Neural cell (in vitro differentiated cells): ENCODE data around the gene IL17RC. TPM values are rescaled to one million over a fixed set of nuclear protein-coding genes. Genes with fewer than 3 reads are reported as not detected.

Source experiments
- H2AFZ ChIP-seq: fragments of 200-600, 300-800 bp; sonication (generic), shearing (Covaris generic); 2 replicates; pipeline ENCODE4 v1.6.0; 2014; ENCODE audit warnings: low read depth, mild to moderate bottlenecking, antibody characterized with exemption, low read length, moderate library complexity
- H3F3A ChIP-seq: fragments of 200-600 bp; shearing (Covaris generic); 2 replicates; pipeline ENCODE4 v1.6.1; 2016; ENCODE audit warnings: mild to moderate bottlenecking, moderate library complexity, mixed read lengths, antibody characterized with exemption, low read length; ENCODE audit not compliant: insufficient read depth, poor library complexity, severe bottlenecking
- H3K27ac ChIP-seq: fragments of 200-600, 300-800 bp; sonication (generic), shearing (Covaris generic); 2 replicates; pipeline ENCODE4 v1.5.1; 2014; ENCODE audit warnings: mild to moderate bottlenecking, low read length, moderate library complexity
- H3K27me3 ChIP-seq: fragments of 300-800, 200-600 bp; sonication (generic), shearing (Covaris generic); 2 replicates; pipeline ENCODE4 v1.6.0; 2014; ENCODE audit warnings: mild to moderate bottlenecking, low read depth, low read length, moderate library complexity; ENCODE audit not compliant: insufficient read depth
- H3K36me3 ChIP-seq: fragments of 300-800, 200-600 bp; sonication (generic), shearing (Covaris generic); 2 replicates; pipeline ENCODE4 v1.5.1; 2014; ENCODE audit warnings: mild to moderate bottlenecking, antibody characterized with exemption, low read length, moderate library complexity; ENCODE audit not compliant: insufficient read depth
- H3K4me2 ChIP-seq: fragments of 300-800, 200-600 bp; sonication (generic), shearing (Covaris generic); 2 replicates; pipeline ENCODE4 v1.6.0; 2014; ENCODE audit warnings: mild to moderate bottlenecking, low read length
- H3K4me3 ChIP-seq: fragments of 300-800, 200-600 bp; sonication (generic), shearing (Covaris generic); 2 replicates; pipeline ENCODE4 v1.5.1; 2014; ENCODE audit warnings: mild to moderate bottlenecking, low read length, moderate library complexity
- H3K79me2 ChIP-seq: fragments of 200-600 bp; shearing (Covaris generic); replicated peaks from 2 replicates; pipeline ENCODE4 v1.6.0; 2014; ENCODE audit warnings: mild to moderate bottlenecking, low read length, moderate library complexity; ENCODE audit not compliant: insufficient read depth
- H3K9ac ChIP-seq: fragments of 300-800, 200-600 bp; sonication (generic), shearing (Covaris generic); 2 replicates; pipeline ENCODE4 v1.6.1; 2016; ENCODE audit warnings: mild to moderate bottlenecking, low read length, mixed read lengths
- H3K9me2 ChIP-seq: fragments of 200-600 bp; shearing (Covaris generic); 2 replicates; pipeline ENCODE4 v1.6.1; 2016; ENCODE audit warnings: mild to moderate bottlenecking, low read length, mixed read lengths; ENCODE audit not compliant: insufficient read depth
- H3K9me3 ChIP-seq: fragments of 200-600, 300-800 bp; sonication (generic), shearing (Covaris generic); 2 replicates; pipeline ENCODE4 v1.6.1; 2016; ENCODE audit warnings: mild to moderate bottlenecking, mixed run types, low read length, moderate library complexity, mixed read lengths
- H4K20me1 ChIP-seq: fragments of 200-600 bp; shearing (Covaris generic); 2 replicates; pipeline ENCODE4 v1.6.1; 2016; ENCODE audit warnings: mild to moderate bottlenecking, mixed run types; ENCODE audit not compliant: insufficient read depth
- EP300 ChIP-seq: fragments of 450-650 bp; conservative IDR thresholded peaks from 2 replicates; pipeline ENCODE4 v1.6.1; 2014; ENCODE audit warnings: antibody characterized with exemption, mild to moderate bottlenecking, moderate library complexity; ENCODE audit not compliant: poor library complexity, severe bottlenecking
- EZH2 ChIP-seq: fragments of 200-600, 300-800 bp; shearing (Covaris generic), sonication (generic); IDR thresholded peaks from 2 replicates; pipeline ENCODE4 v1.6.1; 2014; ENCODE audit warnings: antibody characterized with exemption, low read length, borderline replicate concordance, mild to moderate bottlenecking; ENCODE audit not compliant: insufficient read depth, poor library complexity, severe bottlenecking
- MXI1 ChIP-seq: fragments of 450-650 bp; conservative IDR thresholded peaks from 2 replicates; pipeline ENCODE4 v1.6.1; 2014; ENCODE audit warnings: antibody characterized with exemption, mild to moderate bottlenecking; ENCODE audit not compliant: poor library complexity, severe bottlenecking
- POLR2AphosphoS5 ChIP-seq: IDR thresholded peaks from 2 replicates; pipeline ENCODE4 v1.6.1; 2012
- RAD21 ChIP-seq: fragments of 450-650 bp; conservative IDR thresholded peaks from 2 replicates; pipeline ENCODE4 v1.6.1; 2014; ENCODE audit warnings: antibody characterized with exemption, mild to moderate bottlenecking, moderate library complexity
- REST ChIP-seq: IDR thresholded peaks from 2 replicates; pipeline ENCODE4 v1.6.1; 2012; ENCODE audit warnings: borderline replicate concordance
- SMC3 ChIP-seq: fragments of 450-650 bp; conservative IDR thresholded peaks from 2 replicates; pipeline ENCODE4 v1.6.1; 2014; ENCODE audit warnings: antibody characterized with exemption, mild to moderate bottlenecking, moderate library complexity; ENCODE audit not compliant: poor library complexity
- TAF1 ChIP-seq: IDR thresholded peaks from 2 replicates; pipeline ENCODE4 v1.6.1; 2012; ENCODE audit warnings: low read depth
- polyA plus RNA-seq: library from polyadenylated mRNA; depleted of rRNA; stranded (reverse); fragments of >200 nt; gene quantifications from 2 replicates; pipeline ENCODE4 v1.2.3, GENCODE V29; 2014
- TF ChIP-seq, protein P1 (sequence below): fragments of 450-650 bp; IDR thresholded peaks from 2 replicates; pipeline ENCODE4 v1.5.1; 2014; ENCODE audit warnings: antibody characterized with exemption, mild to moderate bottlenecking, moderate library complexity; ENCODE audit not compliant: poor library complexity, severe bottlenecking

The IL17RC gene
- polyA plus RNA-seq, 1 donor from 2014 or later: not detected

GRCh38 chr3:9897408-9898372 lies 19.2 kb upstream of the IL17RC start:
- Histone ChIP-seq H3K9ac (no peak overlapping the region), H2AFZ (no peak overlapping the region), H3K36me3 (no peaks in the 10 kb centered on the region), H3K27me3 (no peaks in the 10 kb centered on the region), H3K9me2 (no peaks in the 10 kb centered on the region), H3F3A (no peaks in the 10 kb centered on the region), H4K20me1 (no peaks in the 10 kb centered on the region), H3K79me2 (no peaks in the 10 kb centered on the region), H3K9me3 (no peaks in the 10 kb centered on the region), H3K27ac (no peak overlapping the region), H3K4me2 (no peak overlapping the region), H3K4me3 (no peak overlapping the region)
- no peak for TF ChIP-seq REST
- TF ChIP-seq RAD21: no peak
- no peak for TF ChIP-seq TAF1
- no peak for TF ChIP-seq SMC3
- TF ChIP-seq POLR2AphosphoS5: no peak
- TF ChIP-seq, protein P1, sequence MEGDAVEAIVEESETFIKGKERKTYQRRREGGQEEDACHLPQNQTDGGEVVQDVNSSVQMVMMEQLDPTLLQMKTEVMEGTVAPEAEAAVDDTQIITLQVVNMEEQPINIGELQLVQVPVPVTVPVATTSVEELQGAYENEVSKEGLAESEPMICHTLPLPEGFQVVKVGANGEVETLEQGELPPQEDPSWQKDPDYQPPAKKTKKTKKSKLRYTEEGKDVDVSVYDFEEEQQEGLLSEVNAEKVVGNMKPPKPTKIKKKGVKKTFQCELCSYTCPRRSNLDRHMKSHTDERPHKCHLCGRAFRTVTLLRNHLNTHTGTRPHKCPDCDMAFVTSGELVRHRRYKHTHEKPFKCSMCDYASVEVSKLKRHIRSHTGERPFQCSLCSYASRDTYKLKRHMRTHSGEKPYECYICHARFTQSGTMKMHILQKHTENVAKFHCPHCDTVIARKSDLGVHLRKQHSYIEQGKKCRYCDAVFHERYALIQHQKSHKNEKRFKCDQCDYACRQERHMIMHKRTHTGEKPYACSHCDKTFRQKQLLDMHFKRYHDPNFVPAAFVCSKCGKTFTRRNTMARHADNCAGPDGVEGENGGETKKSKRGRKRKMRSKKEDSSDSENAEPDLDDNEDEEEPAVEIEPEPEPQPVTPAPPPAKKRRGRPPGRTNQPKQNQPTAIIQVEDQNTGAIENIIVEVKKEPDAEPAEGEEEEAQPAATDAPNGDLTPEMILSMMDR: no peak
- TF ChIP-seq MXI1: no peak
- no peak for TF ChIP-seq EP300
- no peak for TF ChIP-seq EZH2

- Histone ChIP-seq H3K79me2 (no peaks in the 10 kb centered on the region), H3K9ac (no peak overlapping the region), H3K27me3 (no peaks in the 10 kb centered on the region), H2AFZ (no peak overlapping the region), H4K20me1 (no peaks in the 10 kb centered on the region), H3K9me2 (no peaks in the 10 kb centered on the region), H3K4me3 (no peak overlapping the region), H3K4me2 (no peak overlapping the region), H3K36me3 (no peaks in the 10 kb centered on the region), H3F3A (no peaks in the 10 kb centered on the region), H3K9me3 (no peaks in the 10 kb centered on the region), H3K27ac (no peak overlapping the region)
- TF ChIP-seq, protein P1: no peak
- TF ChIP-seq TAF1: no peak
- no peak for TF ChIP-seq EP300
- TF ChIP-seq SMC3: no peak
- TF ChIP-seq POLR2AphosphoS5: no peak
- TF ChIP-seq REST: no peak
- no peak for TF ChIP-seq MXI1
- no peak for TF ChIP-seq RAD21
- no peak for TF ChIP-seq EZH2
Measured at GRCh38 chr3:9898467-9899241, 18.2 kb upstream of the IL17RC start.
